CD4-positive, alpha-beta T cell treated with Interleukin-15 for 1 hour (primary cell): ENCODE measurements around the gene SORCS2.

ENCODE experiments used
- DNase-seq: peaks from one replicate; pipeline ENCODE4 v3.0.0-alpha.2; 2020

SORCS2 gene

GRCh38 chr4:7498446-7499200 lies 306.3 kb downstream of the SORCS2 start:
- DNase-seq = no peak

DNA sequence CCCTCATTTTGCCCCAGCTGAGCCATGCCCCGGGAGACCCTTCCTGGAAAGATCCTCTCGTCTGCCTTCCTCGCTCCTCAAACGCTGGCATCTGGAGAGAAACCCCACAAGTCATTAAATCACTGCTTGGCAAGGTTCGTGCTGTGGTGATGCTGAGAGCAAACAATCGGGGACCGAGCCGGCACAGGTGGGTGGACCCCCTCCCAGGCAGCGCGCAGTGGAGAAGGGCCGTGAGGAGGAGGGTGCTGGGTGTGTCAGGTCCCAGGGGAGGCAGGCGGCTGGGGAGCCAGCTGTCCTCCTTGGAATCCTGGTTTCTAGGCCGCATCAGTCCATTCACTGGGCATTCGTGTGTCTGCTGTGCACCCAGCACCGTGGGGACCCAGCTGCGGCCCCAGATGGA lies 307.3 kb downstream of the SORCS2 start:
- DNase-seq = no peak

DNA sequence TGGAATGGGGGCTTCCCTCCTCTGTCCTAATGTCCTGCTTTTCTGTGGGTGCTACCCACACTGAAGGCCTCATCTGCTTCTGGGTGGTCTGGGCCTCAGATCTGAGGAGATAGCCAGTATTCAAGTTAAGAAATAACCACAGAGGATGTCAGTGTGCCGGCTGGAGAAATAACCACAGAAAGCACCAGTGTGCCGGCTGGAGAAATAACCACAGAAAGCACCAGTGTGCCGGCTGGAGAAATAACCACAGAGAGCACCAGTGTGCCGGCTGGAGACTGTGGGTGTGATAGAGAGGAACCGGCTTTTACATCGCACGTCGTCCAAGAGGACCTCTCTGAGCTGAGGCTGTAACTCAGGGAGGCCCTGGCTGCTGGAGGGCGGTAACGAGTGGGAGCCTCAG lies 308.1 kb downstream of the SORCS2 start:
- DNase-seq = no peak

DNA sequence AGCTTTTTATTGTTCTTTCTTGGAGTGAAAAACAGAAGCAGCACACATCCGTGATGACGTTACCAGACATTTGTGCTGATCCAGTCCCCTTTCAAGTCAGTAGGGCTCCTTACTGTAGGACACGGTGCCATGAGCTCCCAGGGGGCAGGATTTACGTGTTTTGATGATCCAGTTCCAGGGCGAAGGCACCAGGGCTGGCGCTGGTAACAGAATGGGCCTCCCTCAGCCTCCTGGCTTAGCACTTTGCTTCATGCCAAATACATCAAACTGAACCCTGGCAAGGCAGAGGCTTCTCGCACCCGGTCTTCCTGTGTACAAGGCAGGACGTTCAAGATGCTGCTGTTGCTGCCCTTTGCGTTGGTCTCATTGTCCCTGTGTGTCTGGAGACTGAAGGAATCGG lies 309.0 kb downstream of the SORCS2 start:
- no peak for DNase-seq

DNA sequence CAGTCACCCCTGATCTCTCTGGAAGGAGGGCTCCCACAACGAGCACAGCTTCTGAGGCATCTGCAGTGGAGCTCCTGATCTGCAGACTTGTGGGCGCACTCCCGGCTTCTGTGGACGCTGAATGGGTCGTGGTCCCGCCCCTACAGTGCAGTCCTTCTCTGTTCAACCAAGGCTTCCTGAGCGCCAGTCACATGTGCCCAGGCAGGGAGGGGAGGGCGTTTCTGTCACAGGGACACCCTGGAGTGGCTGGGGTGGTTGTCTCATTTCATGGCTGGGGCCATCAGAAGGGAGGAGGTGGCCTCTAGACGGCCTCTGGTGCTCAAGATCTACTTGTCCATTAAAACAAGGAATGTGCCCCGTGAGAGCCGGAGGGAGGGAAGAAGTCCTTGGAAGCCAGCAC lies 309.5 kb downstream of the SORCS2 start:
- DNase-seq = no peak

- DNase-seq = no peak
Measured at GRCh38 chr4:7503559-7504249, 311.4 kb downstream of the SORCS2 start.

DNA sequence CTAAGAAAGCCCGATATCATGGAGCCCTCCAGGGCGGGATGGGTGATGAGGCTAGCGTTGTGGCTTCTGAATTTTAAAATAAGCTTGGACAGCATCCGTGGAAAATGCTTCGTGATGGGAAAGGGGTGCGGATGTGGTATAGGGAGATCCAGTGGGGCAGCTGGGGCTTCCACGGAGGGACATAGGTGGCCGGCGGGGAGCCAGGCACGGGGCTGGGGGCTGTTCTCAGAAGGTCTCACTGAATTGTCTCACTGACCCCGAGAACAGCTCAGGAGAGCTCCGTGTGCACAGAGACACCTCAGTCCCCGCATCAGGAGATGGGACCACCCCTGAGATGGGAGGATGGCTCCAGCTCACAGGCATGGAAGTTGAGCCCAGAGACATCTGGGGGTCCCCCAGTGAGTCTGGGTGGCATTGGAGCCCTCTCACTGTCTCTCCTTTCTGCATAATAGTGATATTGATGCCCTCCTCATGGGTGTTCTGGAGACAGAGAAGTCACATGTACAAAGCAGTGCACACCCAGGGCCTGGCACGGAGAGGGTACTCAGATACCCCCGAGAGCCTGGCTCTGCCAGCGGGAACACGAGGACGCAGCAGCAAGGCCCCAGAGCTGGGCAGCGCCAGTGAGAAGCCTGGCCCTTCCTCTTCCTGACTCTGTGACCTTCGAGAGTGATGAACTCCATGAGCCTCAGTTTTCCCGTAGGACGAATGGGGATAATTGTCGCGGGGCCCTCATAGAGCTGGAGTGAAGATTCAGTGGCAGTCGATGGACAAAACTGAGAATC lies 313.0 kb downstream of the SORCS2 start:
- DNase-seq = no peak

DNA sequence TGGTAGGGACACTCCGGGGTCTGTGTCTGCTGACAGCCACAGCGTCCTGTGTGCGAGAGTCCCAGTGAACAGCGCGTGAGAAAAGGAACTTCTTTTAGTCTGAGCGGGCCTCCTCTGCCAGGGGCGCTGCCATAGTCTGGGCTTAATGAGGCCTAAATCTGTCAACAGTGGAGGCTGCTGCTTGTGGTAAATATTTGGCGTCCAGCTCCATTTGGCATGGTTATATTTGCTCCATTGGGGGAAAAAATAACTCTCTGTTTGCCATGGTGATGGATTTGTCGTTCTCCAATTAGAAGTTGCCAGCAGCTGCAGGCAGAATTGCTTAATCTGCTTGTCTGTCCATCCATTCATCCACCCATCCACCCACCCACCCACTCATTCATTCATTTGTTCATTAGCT lies 313.8 kb downstream of the SORCS2 start:
- DNase-seq = no peak

DNA sequence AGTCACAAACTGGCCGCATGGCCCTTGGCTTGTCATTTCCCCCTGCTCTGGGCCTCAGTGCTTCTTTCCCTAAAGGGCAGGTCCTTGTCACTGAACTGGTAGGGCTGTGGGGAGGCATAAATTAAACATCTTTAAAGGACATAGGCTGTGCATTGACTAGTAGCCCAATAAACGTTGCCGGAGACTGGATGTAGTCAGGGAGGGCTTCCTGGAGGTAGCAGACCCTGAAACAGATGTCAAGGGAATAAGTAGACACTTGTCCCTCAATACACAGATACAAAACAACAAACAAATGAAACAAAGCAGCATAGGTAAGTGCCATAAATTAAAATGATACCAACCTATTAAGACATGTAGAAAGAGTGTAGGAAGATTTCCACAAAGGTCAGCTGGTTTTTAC lies 314.2 kb downstream of the SORCS2 start:
- no peak for DNase-seq

DNA sequence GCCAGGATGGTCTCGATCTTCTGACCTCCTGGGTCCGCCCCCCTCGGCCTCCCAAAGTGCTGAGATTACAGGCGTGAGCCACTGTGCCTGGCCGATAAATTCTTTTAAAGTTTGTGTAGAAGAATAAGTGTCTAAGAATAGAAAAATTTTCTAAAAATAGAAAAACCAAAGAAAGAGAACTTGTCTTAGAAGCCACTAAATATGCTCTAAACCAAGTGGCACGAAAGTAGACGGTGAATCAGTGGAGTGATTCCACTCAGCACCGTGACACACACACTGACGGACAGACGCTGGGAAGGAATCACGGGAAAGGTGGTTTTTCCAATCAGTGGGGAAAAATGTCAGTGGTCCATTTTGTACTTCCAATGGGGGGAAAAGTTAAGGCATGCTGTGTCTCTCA lies 315.0 kb downstream of the SORCS2 start:
- DNase-seq = no peak

- DNase-seq = no peak
Measured at GRCh38 chr4:7510066-7510465, 317.7 kb downstream of the SORCS2 start.

- no peak for DNase-seq
Measured at GRCh38 chr4:7510538-7510937, 318.2 kb downstream of the SORCS2 start.

- DNase-seq = no peak
Measured at GRCh38 chr4:7511525-7511924, 319.2 kb downstream of the SORCS2 start.

- no peak for DNase-seq
Measured at GRCh38 chr4:7512428-7512827, 320.1 kb downstream of the SORCS2 start.

- DNase-seq = no peak
Measured at GRCh38 chr4:7512946-7513345, 320.6 kb downstream of the SORCS2 start.

GRCh38 chr4:7513671-7514070 lies 321.3 kb downstream of the SORCS2 start:
- DNase-seq = no peak

DNA sequence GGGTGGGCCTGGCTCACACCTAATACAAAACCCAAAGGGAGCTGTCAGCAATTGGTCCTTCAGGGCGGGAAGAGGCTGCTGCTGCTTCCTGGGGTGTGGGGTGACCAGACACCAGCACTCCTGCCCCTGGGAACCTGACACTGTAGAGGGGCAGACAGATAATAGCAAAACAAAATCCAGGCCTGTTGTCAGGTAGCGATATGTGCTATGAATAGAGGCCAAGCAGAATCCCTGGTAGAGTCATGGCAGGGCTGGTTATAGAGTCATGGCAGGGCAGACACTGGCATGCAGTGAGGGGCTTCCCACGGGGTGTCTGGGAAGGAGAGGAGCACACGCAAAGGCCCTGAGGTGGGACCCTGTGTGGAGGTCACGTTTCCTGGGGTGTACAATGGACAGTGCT lies 321.9 kb downstream of the SORCS2 start:
- DNase-seq = no peak

GRCh38 chr4:7514789-7515188 lies 322.5 kb downstream of the SORCS2 start:
- no peak for DNase-seq

DNA sequence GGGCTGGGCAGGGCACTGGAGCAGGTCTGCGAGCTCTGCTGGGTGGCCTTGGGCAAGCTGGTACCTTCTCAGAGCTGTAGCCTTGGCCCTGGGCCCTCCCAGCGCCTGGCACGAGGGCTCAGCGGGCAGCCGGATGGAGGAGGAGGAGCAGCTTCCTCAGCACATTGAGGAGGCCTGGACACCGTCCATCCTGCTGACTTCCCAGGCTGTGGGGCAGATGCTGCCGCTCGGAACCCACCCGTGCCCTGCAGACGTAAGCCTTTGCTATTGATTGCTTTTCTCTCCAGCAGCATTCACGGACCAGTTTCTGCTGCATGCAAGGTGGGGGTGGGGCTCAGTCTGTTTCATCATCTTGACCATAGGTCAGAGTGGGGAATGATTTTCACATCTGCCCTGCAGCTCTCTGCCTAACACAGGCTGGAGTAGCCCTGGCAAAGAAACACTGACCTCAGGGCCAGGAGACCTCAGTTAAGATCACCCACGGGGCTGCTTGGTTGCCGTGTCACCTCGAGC lies 323.1 kb downstream of the SORCS2 start:
- no peak for DNase-seq

GRCh38 chr4:7516096-7516772 lies 323.9 kb downstream of the SORCS2 start:
- DNase-seq = no peak

- DNase-seq = no peak
Measured at GRCh38 chr4:7516773-7517144, 324.4 kb downstream of the SORCS2 start.

DNA sequence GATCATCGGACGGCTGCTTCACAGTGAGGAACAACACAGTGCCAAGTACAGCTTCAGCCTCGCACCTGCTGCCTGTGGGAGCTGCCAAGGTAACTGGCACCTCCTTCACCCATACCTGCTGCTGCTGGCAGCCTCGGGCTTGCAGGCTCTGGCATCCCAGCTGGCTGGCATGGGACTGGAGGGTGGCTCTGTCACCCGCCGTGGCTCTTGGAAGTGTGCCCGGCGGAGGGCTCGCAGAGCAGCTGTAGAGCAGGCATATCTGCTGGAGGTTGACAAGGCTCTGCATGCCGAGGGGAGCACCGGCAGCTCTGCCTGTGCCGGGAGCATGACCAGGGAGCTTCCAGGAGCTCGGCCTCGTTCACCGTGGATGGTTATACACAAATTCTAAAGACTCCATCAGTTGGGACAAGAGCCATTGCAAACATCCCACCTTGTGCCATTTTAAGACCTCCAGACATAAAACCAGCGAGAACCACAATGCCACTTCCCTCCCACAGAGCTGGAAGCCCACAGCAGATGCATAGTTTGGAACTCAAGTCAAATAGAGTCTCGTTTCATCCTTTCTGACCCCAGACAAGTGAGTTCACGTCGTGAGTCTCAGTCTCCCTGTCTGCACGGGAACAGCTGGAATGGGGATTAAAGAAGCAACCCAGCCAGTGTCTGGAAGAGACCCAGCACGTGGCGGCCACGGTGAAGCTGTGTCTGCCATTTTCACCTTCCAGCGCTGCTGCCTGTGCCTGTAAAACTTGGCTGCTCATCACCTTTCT lies 326.7 kb downstream of the SORCS2 start:
- DNase-seq = no peak
